GM19035 (cell line): ENCODE results near the gene UACA.
"Not testable (repeated sequence)": the region's sequence is repeated elsewhere in the genome, so short reads cannot be mapped to it uniquely, and the experiment has no call there.

Experiments used
- ATAC-seq: cut with Tn5 transposase; IDR thresholded peaks from one replicate; pipeline ENCODE4 v1.9.1; 2021; ENCODE audit not compliant: unreplicated experiment

UACA gene

GRCh38 chr15:70758790-70759462, 4.4 kb downstream of the UACA start:
- ATAC-seq: no peak

DNA sequence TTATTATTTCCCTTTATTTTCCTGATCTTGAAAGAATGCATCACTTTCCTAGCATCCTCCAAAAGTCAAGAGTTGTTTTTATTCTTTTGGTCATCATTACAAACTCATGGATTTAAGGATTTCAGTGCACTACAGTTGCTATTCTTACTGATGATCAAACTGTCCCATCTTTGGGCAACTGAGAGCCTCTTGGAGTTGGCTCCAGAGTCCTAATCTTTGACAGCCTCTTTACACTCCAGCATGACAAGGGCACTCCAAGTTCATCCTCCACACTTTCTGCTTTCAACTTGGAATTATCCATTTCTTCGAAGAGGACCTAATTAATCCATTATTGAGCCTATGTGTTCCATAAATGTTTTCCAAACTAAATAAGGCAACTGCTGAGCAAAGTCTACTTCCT, 5.7 kb downstream of the UACA start:
- no peak for ATAC-seq

- no peak for ATAC-seq
These were observed 8.5 kb downstream of the UACA start for GRCh38 chr15:70754862-70755261.

GRCh38 chr15:70753101-70753829, 10.1 kb downstream of the UACA start:
- no peak for ATAC-seq

DNA sequence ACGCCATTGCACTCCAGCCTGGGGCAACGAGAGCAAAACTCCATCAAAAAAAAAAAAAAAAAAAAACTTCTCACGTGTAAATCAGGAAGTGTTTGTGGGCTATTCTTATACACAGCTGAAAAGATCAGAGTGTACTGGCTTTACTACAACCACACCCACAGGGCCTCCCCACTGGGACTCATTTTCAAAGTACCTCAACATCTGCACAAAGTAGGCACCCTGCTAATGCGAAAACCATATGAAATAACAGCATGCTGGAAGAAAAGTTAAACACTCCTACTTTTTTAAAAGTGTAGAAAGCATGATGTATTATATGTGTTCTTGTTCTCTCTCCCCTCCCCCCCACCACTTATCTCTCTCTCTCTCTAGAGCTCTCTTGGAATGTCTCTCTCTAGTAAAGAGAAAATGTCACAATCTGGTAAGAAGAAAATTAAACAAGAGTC, 11.1 kb downstream of the UACA start:
- ATAC-seq: no peak

GRCh38 chr15:70750203-70750869, 13.0 kb downstream of the UACA start:
- ATAC-seq: no peak

DNA sequence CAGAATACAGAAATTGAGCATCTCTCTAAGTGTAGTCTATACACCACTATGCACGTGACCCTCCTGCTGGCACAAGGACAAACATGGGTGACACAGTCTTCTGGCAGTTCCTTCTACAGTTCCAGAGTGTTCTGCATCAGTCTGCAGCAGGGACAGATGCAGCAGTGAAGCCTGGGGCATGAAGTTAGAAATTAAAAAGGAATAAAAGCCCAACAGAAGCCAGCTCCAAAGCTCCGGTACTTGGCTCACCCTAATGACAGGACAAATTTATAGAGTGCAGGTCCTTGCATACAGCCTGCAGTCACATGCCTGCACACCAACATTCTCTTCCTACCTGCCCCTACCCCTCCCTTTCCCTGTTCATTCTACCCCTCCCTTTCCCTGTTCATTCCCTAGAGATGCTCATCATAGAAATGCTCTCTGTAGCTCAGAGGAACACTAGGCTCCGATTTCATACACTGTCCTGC, 15.0 kb downstream of the UACA start:
- no peak for ATAC-seq

DNA sequence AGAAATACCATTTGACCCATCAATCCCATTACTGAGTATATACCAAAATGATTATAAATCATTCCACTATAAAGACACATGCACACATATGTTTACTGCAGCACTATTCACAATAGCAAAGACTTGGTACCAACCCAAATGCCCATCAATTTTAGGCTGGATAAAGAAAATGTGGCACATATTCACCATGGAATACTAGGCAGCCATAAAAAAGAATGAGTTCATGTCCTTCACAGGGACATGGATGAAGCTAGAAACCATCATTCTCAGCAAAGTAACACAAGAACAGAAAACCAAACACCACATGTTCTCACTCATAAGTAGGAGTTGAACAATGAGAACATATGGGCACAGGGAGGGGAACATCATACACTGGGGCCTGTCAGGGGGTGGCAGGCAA, 16.8 kb downstream of the UACA start:
- ATAC-seq: not testable (repeated sequence)

DNA sequence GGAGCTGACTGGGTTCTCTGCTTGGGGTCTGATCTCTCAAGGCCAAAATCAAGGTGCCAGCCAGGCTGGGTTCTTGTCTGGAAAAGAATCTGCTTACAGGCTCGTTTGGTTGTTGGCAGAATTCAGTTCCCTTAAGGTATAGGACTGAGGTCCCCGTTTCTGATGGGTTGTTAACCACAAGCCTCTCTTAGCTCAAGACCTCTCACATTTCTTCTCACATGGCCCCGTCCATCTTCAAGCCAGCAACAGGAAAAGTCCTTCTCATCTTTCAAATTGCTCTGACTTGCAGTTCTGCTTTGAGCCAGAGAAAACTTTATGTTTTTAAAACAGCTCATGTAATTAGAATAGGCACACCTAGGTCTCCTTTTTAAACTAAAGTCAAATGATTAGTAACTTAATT, 20.4 kb downstream of the UACA start:
- ATAC-seq: no peak

DNA sequence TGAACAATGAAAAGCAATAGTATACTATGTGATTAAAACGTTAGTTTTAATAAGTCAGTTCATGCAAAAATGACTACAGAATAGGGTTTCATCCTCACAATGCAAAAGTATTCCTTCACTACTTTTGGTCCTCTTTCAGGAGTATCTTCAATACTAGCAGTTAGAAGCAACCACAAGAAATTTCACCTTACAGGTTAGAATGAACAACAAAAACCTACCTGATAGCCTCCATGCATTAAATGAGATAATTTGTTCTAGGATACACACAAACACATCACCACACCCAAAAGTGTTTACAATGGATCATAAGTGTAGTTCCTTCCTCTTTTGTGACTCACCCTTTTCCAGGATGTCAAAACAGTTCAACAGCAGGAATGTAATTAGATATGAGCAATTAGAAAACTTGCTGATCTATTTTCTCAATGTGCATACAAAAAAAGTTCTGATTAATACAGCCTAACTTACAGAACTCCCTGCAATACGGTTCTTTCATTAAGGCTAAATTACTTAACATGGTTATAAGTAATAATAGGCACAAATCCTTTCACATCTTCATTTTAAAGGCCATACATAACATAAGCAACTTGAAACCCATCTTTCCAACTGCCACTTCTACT, 21.6 kb downstream of the UACA start:
- no peak for ATAC-seq

- no peak for ATAC-seq
These were observed 22.2 kb downstream of the UACA start for GRCh38 chr15:70741107-70741531.

DNA sequence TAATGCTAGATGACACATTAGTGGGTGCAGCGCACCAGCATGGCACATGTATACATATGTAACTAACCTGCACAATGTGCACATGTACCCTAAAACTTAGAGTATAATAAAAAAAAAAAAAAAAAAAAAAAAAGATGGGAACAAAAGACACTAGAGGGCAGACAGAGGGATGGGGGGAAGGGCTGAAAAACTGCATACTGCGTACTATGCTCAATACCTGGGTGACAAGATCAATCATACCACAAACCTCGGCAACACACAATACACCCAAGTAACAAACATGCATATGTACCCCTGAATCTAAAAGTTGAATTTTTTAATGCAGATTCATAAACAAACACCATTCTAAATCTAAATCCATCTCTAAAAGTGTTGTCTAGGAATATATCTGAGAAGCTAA, 28.3 kb downstream of the UACA start:
- ATAC-seq: not testable (repeated sequence)

DNA sequence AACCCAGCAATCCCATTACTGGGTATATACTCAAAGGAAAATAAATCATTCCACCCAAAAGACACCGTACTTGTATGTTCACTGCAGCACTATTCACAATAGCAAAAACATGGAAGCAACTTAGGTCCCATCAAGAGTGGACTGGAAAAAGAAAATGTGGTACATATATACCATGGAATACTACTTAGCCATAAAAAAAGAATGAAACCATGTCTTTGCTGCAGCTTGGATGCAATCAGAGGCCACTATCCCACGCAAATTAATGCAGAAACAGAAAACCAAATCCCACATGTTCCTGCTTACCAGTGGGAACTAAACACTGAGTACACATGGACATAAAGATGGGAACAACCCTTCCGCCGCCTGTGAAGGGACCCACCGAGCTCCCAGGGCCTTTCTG, 34.2 kb downstream of the UACA start:
- no peak for ATAC-seq

DNA sequence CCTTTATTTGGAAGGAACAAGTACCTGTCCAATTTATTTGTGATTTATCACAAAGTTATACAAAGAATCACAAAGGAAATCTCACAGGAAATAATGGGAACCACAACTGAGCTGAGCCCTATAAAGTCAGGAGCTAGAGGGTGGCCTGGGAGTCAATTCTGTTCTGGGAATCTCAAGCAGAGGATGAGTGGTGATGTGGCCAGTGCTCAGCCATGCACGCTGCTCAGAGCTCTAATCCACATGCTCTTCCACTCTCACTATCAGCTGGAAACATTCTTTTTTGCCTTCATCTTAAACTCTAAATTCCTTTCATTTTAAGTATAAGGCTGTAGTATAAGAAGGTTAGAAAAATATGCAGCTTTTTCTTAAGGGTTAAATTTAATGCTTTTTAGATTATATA, 36.6 kb downstream of the UACA start:
- ATAC-seq: no peak

GRCh38 chr15:70723927-70724326, 39.4 kb downstream of the UACA start:
- ATAC-seq: no peak

DNA sequence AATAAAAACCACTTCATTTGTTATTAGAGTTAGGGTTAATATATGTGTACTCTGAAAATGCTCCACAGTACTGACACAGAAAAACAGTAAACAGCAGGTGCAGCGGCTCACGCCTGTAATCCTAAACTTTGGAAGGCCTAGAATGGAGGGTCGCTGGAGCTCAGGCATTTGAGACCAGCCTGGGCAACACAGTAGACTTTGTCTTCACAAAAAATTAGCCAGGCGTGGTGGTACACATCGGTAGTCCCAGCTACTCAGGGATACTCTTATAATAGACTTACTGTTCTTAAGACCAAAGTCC, 40.3 kb downstream of the UACA start:
- no peak for ATAC-seq

- ATAC-seq: no peak
These were observed 40.9 kb downstream of the UACA start for GRCh38 chr15:70722266-70723121.

- ATAC-seq: no peak
These were observed 42.9 kb downstream of the UACA start for GRCh38 chr15:70720228-70721016.

DNA sequence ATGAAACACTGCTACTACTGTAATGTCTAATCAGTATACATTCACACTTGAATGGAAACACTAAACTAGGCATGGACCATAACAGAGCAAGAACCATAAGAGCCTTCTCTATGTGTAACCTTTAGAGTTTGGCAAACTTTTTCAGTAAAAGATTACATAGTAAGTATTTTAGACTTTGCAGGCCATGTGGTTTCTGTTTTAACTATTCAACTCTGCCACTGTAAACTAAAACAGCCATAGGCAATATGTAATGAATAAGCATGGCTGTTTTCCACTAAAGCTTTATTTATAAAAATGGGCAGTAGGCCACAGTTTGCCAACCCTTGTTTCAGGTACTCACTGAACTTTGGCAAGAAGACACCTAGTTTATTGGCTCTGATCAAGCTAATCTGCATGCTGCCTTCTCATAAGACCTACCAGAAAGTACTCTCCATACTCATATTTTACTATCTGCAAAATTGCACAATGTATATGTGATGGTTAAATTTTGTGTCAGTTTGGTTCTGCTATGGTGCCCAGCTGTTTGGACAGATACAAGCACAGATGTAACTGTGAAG, 46.0 kb downstream of the UACA start:
- ATAC-seq: no peak
